ENCODE measurements around the gene CAPN3.

GRCh38 chr15:42364529-42364928 is 5.2 kb downstream of the CAPN3 start:
- TF ChIP-seq CTCF (IDR thresholded peaks at IDR 0.05; ENCODE audit: low read length), result no peak
- TF ChIP-seq EZH2 (optimal IDR thresholded peaks at IDR 0.05; ENCODE audit: low read depth, low read length), result no peak
- TF ChIP-seq EZH2phosphoT487 (IDR thresholded peaks at IDR 0.05; ENCODE audit: low read length), result no peak

All from MM.1S (cell line).